GM18526 (cell line): Measurements from ENCODE around the gene DDT.
"Not testable (repeated sequence)": the region's sequence is repeated elsewhere in the genome, so short reads cannot be mapped to it uniquely, and the experiment has no call there.

Experiments
- POLR2A ChIP-seq: IDR thresholded peaks from 3 replicates; pipeline ENCODE4 v1.6.1; 2011; ENCODE audit not compliant: insufficient read length; ENCODE audit errors: extremely low read depth

DDT gene

GRCh38 chr22:24002272-24002671 is 28.0 kb upstream of the DDT start:
- TF ChIP-seq POLR2A, result no peak

- TF ChIP-seq POLR2A, result no peak
Observed at GRCh38 chr22:24001314-24001713, 27.1 kb upstream of the DDT start.

GRCh38 chr22:23997092-23997491 is 22.9 kb upstream of the DDT start:
- TF ChIP-seq POLR2A, result no peak

GRCh38 chr22:23984430-23984829 is 10.2 kb upstream of the DDT start:
- TF ChIP-seq POLR2A, result no peak

- TF ChIP-seq POLR2A, result not testable (repeated sequence)
Observed at GRCh38 chr22:23979557-23980240, 5.5 kb upstream of the DDT start, which contains the start of gene GSTT2. Gene GSTT2 (plus strand): TSS chr22:23980134.

- no peak for TF ChIP-seq POLR2A
Observed at GRCh38 chr22:23970816-23971486, 3.3 kb downstream of the DDT start.

GRCh38 chr22:23970201-23970641 is 4.0 kb downstream of the DDT start:
- TF ChIP-seq POLR2A, result no peak

GRCh38 chr22:23969071-23969470 is 5.2 kb downstream of the DDT start:
- TF ChIP-seq POLR2A, result no peak

GRCh38 chr22:23966568-23966967 is 7.7 kb downstream of the DDT start, which contains the start of gene DDTL:
Gene DDTL (plus strand): TSS chr22:23966888. CDS start chr22:23966915, 27 bp downstream.
- not testable (repeated sequence) for TF ChIP-seq POLR2A

GRCh38 chr22:23961084-23961771 is 13.0 kb downstream of the DDT start, which contains the start of gene GSTT2B:
Gene GSTT2B (minus strand): TSS chr22:23961195. CDS start chr22:23961131, 64 bp downstream.
- TF ChIP-seq POLR2A, result not testable (repeated sequence)

- TF ChIP-seq POLR2A, result no peak
Observed at GRCh38 chr22:23939017-23939357, 35.3 kb downstream of the DDT start.

- TF ChIP-seq POLR2A, result no peak
Observed at GRCh38 chr22:23938328-23939016, 35.8 kb downstream of the DDT start.

GRCh38 chr22:23926561-23926960 is 47.7 kb downstream of the DDT start:
- no peak for TF ChIP-seq POLR2A

- no peak for TF ChIP-seq POLR2A
Observed at GRCh38 chr22:23925020-23925606, 49.1 kb downstream of the DDT start.

- no peak for TF ChIP-seq POLR2A
Observed at GRCh38 chr22:23922921-23923320, 51.3 kb downstream of the DDT start.
